SK-N-SH (cell line): Measurements from ENCODE around the gene TPO. TPM values are rescaled to one million over a fixed set of nuclear protein-coding genes. Genes with fewer than 3 reads are reported as not detected.

ENCODE experiments used
- CTCF ChIA-PET: fragments of 300-600, 350-600 bp; formaldehyde crosslinking; extraction: SDS; loops from one replicate; lab custom pipeline; 2021; lab: Yijun Ruan, JAX
- POLR2A ChIA-PET: fragments of 350-600 bp; sonication (Branson Sonifier 250); formaldehyde crosslinking; extraction: SDS; loops from one replicate; lab custom pipeline; 2020; ENCODE audit warnings: antibody characterized with exemption, inconsistent platforms; lab: Yijun Ruan, JAX
- DNase-seq: peaks from one replicate; pipeline ENCODE4 v3.0.0; 2012
- H2AFZ ChIP-seq: fragments of 200-600 bp; sonication (generic); 2 replicates; pipeline ENCODE4 v1.8.1; 2016; ENCODE audit warnings: antibody characterized with exemption, mild to moderate bottlenecking, low read depth
- H3F3A ChIP-seq: fragments of 200-600 bp; sonication (generic); replicated peaks from 2 replicates; pipeline ENCODE3; 2016; ENCODE audit warnings: antibody characterized with exemption, mild to moderate bottlenecking; ENCODE audit not compliant: insufficient read depth
- H3K27ac ChIP-seq, 2 experiments: fragments of 200-500 bp in 1 of 2; fragments of 200-600 bp in 1 of 2; sonication (Bioruptor generic) in 1 of 2; sonication (generic), shearing (Covaris generic) in 1 of 2; 2 replicates each; pipeline versions ENCODE4 v1.5.1 to v1.6.1; 2014 to 2016; ENCODE audit warnings: low read depth in 2 of 2, inconsistent platforms in 1 of 2, low read length in 1 of 2, mild to moderate bottlenecking in 1 of 2, mixed read lengths in 1 of 2
- H3K27me3 ChIP-seq: fragments of 200-600 bp; sonication (generic), shearing (Covaris generic); 2 replicates; pipeline ENCODE4 v1.6.1; 2016; ENCODE audit warnings: mixed run types; ENCODE audit not compliant: insufficient read depth
- H3K36me3 ChIP-seq, 2 experiments: fragments of 200-500 bp in 1 of 2; fragments of 200-600 bp in 1 of 2; sonication (Bioruptor generic) in 1 of 2; sonication (generic) in 1 of 2; replicated peaks in 1 of 2; 2 replicates each; pipeline versions ENCODE3 to v1.5.1; 2014 to 2016; ENCODE audit warnings: low read length in 1 of 2, mild to moderate bottlenecking in 1 of 2; ENCODE audit not compliant: insufficient read depth in 2 of 2, control insufficient read depth in 1 of 2
- H3K4me1 ChIP-seq, 2 experiments: fragments of 200-500 bp in 1 of 2; fragments of 200-600 bp in 1 of 2; sonication (Bioruptor generic) in 1 of 2; sonication (generic), shearing (Covaris generic) in 1 of 2; 2 replicates each; pipeline versions ENCODE4 v1.5.1 to v1.6.1; 2014 to 2016; ENCODE audit warnings: low read depth in 1 of 2, low read length in 1 of 2, mixed run types in 1 of 2; ENCODE audit not compliant: insufficient read depth in 2 of 2, control insufficient read depth in 1 of 2
- H3K4me2 ChIP-seq: fragments of 200-600 bp; sonication (generic), shearing (Covaris generic); 2 replicates; pipeline ENCODE4 v1.6.1; 2017; ENCODE audit warnings: mixed run types
- H3K4me3 ChIP-seq, 2 experiments: fragments of 200-500 bp in 1 of 2; fragments of 200-600 bp in 1 of 2; sonication (Bioruptor generic) in 1 of 2; sonication (generic), shearing (Covaris generic) in 1 of 2; 2 replicates each; pipeline versions ENCODE4 v1.5.1 to v1.8.1; 2014 to 2016; ENCODE audit warnings: low read depth in 2 of 2, inconsistent platforms in 1 of 2, low read length in 1 of 2, mild to moderate bottlenecking in 1 of 2, mixed read lengths in 1 of 2, moderate library complexity in 1 of 2
- H3K79me2 ChIP-seq: fragments of 200-600 bp; sonication (generic); 2 replicates; pipeline ENCODE4 v1.8.1; 2017; ENCODE audit warnings: mild to moderate bottlenecking; ENCODE audit not compliant: insufficient read depth
- H3K9ac ChIP-seq: fragments of 200-600 bp; sonication (generic); 2 replicates; pipeline ENCODE4 v1.6.1; 2017; ENCODE audit warnings: mixed run types
- H3K9me2 ChIP-seq: fragments of 200-600 bp; sonication (generic); 2 replicates; pipeline ENCODE4 v1.6.1; 2017; ENCODE audit warnings: mixed run types
- H3K9me3 ChIP-seq: fragments of 200-600 bp; sonication (generic); 2 replicates; pipeline ENCODE4 v1.6.1; 2017; ENCODE audit warnings: mixed run types, mild to moderate bottlenecking, moderate library complexity
- H4K20me1 ChIP-seq: fragments of 200-600 bp; sonication (generic); 2 replicates; pipeline ENCODE4 v1.6.1; 2017; ENCODE audit warnings: mild to moderate bottlenecking, mixed run types; ENCODE audit not compliant: insufficient read depth
- CHD2 ChIP-seq: fragments of 150-350 bp; IDR thresholded peaks from 2 replicates; pipeline ENCODE4 v1.6.1; 2018; ENCODE audit warnings: low read length; ENCODE audit not compliant: partially characterized antibody
- EP300 ChIP-seq, 2 experiments: IDR thresholded peaks; 2 replicates each; pipeline versions ENCODE4 v1.4.0 to v1.6.1; 2012; ENCODE audit warnings: borderline replicate concordance in 1 of 2, low read depth in 1 of 2, low read length in 1 of 2
- FOXJ3 ChIP-seq: sonication (generic); formaldehyde crosslinking; IDR thresholded peaks from 2 replicates; pipeline ENCODE4 v1.5.1; 2020; ENCODE audit warnings: mild to moderate bottlenecking, missing genetic modification reagents
- GATA2 ChIP-seq: sonication (generic); formaldehyde crosslinking; IDR thresholded peaks from 2 replicates; pipeline ENCODE4 v1.5.0; 2020; ENCODE audit warnings: mild to moderate bottlenecking, missing genetic modification reagents
- PBX3 ChIP-seq: IDR thresholded peaks from 2 replicates; pipeline ENCODE4; 2012
- WGBS: methylation state at CpG from one replicate; pipeline ENCODE4 v1.1.6; 2017; ENCODE audit warnings: low lambda C conversion rate; 5-methylcytosine and 5-hydroxymethylcytosine counted together
- polyA plus RNA-seq, 3 experiments: library from polyadenylated mRNA; depleted of rRNA; stranded (reverse); fragments of >200 nt; gene quantifications; 2 replicates each; pipeline ENCODE4 v1.2.3, GENCODE V29; 2012
- TF ChIP-seq, protein P1 (sequence below): IDR thresholded peaks from 2 replicates; pipeline ENCODE4 v1.4.0; 2012; ENCODE audit warnings: low read depth

The TPO gene
- polyA plus RNA-seq, 1 of the 3 experiments (the other 2 are of a cell fraction), result not detected

DNA sequence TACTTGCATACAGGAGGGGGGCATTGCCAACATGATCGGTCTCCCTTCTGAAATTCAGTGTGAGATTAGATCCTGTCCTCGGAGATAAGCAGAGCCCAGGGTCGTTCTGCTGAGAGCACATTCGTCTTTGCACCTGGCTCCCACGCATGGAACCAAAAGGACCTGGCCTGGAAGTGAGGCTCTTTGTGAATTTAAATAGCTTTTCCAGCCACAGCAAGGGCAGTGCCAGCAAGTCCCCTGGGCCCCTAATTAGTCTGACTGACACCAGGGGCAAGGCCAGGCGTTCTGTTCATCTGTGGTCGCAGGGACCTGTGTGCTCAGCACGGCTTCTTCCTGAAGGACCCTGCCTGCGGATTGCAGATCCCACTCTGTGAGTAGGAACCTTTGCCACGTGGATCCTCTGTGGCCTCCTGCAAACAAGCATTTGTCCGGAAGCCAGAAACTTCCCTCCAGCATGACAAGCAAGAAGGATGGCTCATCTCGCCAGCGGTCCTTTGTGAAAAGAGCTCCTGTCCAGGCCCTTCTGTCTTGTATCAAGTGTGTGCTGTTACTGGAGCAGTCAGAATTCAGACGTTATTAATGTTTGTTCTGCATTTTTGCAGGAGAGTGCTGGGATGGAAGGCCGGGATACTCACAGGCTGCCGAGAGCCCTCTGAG lies 128.7 kb downstream of the TPO start:
- WGBS, result 44% methylated on average over 16 of the region's 16 CpGs
- Histone ChIP-seq H3K9me2 (no peaks in the 10 kb centered on the region), H4K20me1 (no peaks in the 10 kb centered on the region), H3K9ac (no peak overlapping the region), H3F3A (peaks cover 5% of the 10 kb centered on the region), H3K36me3 (no peaks in the 10 kb centered on the region), H3K79me2 (no peaks in the 10 kb centered on the region), H3K4me2 (no peak overlapping the region), H2AFZ (no peak overlapping the region; the same call in 1 of the 2 replicates), H3K27me3 (no peaks in the 10 kb centered on the region), H3K27ac (peak overlapping the region in 1 of 2 experiments; percentile 51; a peak in 2 of 4 replicates), H3K4me3 (no peak overlapping the region), H3K4me1 (peaks cover 0 to 36% of the 10 kb centered on the region in 2 experiments; a peak in 2 of 4 replicates), H3K9me3 (no peaks in the 10 kb centered on the region)
- CTCF ChIA-PET, result interaction anchor here (0.6 to 4.1 kb wide), 12 partner anchors 9 to 588 kb away, joined by 3 to 39 read pairs (median 3); no protein-coding TSS in a partner anchor
- TF ChIP-seq CHD2 (no peak), EP300 (IDR thresholded peaks at IDR 0.05; ENCODE audit: borderline replicate concordance in 1 of 2, low read depth in 1 of 2, low read length in 1 of 2) (0 out of 4 replicates have a peak, but pooled peaks of 1 of the 2 experiments have one; percentile 12), GATA2 (CRISPR knock-in tag) (peak; percentile 65), FOXJ3 (CRISPR knock-in tag) (0 out of 2 replicates have a peak, but pooled peaks have one; percentile 52)
- peak; percentile 65 for DNase-seq
- POLR2A ChIA-PET, result no interaction called here

DNA sequence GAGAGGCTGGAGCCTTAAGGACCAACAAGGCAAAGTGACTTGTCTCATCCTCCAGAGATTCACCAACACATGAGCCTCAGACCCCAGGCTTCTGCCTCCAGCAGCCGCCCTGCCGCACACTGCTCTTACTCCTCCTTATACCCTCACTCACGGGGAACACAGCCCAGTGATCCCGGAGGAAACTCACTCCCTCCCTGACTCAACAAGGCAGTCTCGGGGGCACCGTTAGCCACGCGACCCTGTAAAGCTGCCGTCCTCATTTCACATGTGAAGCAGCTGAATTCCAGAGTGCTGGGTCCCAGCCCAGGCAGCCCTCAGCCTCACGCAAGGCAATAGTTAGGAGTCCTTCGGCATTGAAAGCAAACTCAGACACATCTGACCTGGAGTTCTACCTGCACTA lies 129.7 kb downstream of the TPO start:
- no peak overlapping the region for H3K4me3 ChIP-seq
- H3K27me3 ChIP-seq, result no peaks in the 10 kb centered on the region
- H3K36me3 ChIP-seq, result no peaks in the 10 kb centered on the region
- no peaks in the 10 kb centered on the region for H3K79me2 ChIP-seq
- no peak overlapping the region for H3K9ac ChIP-seq
- no peaks in the 10 kb centered on the region for H4K20me1 ChIP-seq
- H3K9me3 ChIP-seq, result no peaks in the 10 kb centered on the region
- ChIA-PET POLR2A (interaction anchor here (0.6 kb wide), 1 partner anchor 804 kb away, joined by 3 read pairs; no protein-coding TSS in a partner anchor), CTCF (interaction anchor here (1.0 to 4.1 kb wide), 8 partner anchors 8 to 589 kb away, joined by 3 to 39 read pairs (median 7); no protein-coding TSS in a partner anchor)
- 84% methylated on average over 11 of the region's 11 CpGs for WGBS
- H3K27ac ChIP-seq, result no peak overlapping the region
- H3K9me2 ChIP-seq, result no peaks in the 10 kb centered on the region
- TF ChIP-seq PBX3, result no peak
- TF ChIP-seq, protein P1, sequence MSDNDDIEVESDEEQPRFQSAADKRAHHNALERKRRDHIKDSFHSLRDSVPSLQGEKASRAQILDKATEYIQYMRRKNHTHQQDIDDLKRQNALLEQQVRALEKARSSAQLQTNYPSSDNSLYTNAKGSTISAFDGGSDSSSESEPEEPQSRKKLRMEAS, result no peak
- no peak for DNase-seq
- H3K4me1 ChIP-seq, result peaks cover 0 to 36% of the 10 kb centered on the region in 2 experiments; a peak in 2 of 4 replicates
- no peak overlapping the region for H2AFZ ChIP-seq
- H3F3A ChIP-seq, result peaks cover 5% of the 10 kb centered on the region
- H3K4me2 ChIP-seq, result no peak overlapping the region
